Activated CD8-positive, alpha-beta memory T cell treated with anti-CD3 and anti-CD28 coated beads, Interleukin-2, amount 50 U/mL, for 1 hour (primary cell): Measurements from ENCODE around the gene DHRS13.
"Not testable (repeated sequence)": the region's sequence is repeated elsewhere in the genome, so short reads cannot be mapped to it uniquely, and the experiment has no call there.

Source experiments
- DNase-seq: peaks from one replicate; pipeline ENCODE4 v3.0.0-alpha.2; 2020; ENCODE audit errors: extremely low read depth

The DHRS13 gene

GRCh38 chr17:28858801-28859355 lies 44.0 kb downstream of the DHRS13 start:
- DNase-seq, result no peak

DNA sequence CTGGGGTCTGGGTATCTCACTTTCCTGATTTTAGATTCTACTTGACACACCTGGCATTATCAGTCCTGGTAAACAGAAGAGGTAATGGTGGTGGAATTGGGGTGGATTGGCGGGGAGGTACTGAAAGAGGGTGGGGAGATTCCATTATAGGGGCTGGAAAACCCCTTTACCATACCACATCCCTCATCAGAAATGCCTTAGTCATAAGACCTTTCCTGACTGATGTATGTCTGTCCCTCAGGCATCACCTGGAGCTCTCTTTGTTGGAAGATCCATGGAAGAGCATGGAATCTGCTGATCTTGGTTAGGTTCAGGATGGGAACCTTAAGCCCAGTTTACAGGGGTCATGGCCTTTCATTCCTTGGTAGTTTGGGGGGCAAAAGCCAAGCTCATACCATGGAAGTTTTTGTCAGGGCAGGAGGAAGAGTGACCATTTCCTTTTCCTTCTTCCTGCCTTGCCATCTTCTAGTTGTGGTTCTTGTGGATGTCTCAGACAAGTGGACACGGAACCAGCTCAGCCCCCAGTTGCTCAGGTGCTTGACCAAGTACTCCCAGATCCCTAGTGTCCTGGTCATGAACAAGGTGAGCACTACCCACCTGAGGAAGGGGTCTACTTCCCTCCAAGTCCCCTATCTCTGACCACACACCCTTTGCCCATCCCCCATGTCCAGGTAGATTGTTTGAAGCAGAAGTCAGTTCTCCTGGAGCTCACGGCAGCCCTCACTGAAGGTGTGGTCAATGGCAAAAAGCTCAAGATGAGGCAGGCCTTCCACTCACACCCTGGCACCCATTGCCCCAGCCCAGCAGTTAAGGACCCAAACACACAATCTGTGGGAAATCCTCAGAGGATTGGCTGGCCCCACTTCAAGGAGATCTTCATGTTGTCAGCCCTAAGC lies 44.7 kb downstream of the DHRS13 start:
- no peak for DNase-seq

GRCh38 chr17:28856028-28856574 lies 46.8 kb downstream of the DHRS13 start:
- no peak for DNase-seq

GRCh38 chr17:28855336-28855679 lies 47.6 kb downstream of the DHRS13 start:
- DNase-seq, result no peak

DNA sequence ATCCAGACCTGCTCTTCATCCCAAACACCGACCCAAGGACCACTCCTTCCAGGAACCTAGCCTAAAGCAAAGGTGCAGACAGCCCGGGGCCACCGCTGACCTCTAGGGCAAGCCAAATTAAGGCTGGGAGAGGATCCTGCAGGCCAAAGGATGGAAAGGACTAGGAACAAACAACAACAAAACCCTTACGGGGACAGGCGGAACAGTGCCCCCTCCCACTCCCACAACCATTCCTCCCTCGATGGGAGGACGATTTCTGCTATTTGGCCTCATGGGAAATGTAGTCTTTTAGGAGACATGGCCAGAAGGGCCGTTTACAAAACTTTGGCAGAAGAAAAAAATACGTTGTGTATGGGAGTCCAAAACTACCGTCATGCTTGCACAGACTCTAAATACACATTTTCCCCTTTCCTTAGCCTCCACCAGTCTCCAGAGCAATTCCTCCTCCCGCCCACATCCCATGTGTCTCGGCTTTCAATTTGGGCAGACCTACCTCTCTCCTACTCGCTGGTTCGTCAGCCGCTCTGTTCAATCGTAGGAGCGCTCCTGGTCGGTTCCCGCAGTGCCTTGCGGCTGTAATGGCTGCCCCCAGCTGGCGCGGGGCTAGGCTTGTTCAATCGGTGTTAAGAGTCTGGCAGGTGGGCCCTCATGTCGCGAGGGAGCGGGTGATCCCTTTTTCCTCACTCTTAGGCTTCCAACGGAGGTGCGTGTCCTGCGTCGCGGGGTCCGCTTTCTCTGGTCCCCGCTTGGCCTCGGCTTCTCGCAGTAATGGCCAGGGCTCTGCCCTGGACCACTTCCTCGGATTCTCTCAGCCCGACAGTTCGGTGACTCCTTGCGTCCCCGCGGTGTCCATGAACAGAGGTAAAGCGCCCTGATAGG lies 48.2 kb downstream of the DHRS13 start, which contains the start of gene ERAL1:
Gene ERAL1 (plus strand): TSS at position 560 of the 879 bp plus-strand sequence. CDS start 19 bp downstream, at position 579.
- peak; percentile 53 for DNase-seq

GRCh38 chr17:28853295-28853694 lies 49.6 kb downstream of the DHRS13 start:
- DNase-seq, result no peak

DNA sequence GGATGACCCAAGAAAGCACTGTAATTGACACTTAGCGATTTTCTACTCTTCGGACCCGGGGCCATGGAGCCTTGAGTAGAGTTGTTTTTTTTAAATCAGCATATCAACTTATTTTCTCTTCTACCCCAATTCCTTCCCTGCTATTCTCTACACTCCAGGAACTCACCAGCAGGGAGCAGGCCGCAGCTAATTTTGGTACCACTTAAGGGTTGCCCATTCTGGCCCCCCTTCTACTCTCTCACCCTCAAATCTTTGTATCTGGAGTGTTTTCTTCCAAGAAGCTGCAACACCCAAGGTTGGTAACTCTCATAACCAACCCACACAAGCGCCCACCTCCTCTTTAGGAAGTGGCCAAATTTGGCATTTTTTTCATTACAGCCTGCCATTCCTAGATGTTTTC lies 53.6 kb downstream of the DHRS13 start:
- DNase-seq, result no peak

DNA sequence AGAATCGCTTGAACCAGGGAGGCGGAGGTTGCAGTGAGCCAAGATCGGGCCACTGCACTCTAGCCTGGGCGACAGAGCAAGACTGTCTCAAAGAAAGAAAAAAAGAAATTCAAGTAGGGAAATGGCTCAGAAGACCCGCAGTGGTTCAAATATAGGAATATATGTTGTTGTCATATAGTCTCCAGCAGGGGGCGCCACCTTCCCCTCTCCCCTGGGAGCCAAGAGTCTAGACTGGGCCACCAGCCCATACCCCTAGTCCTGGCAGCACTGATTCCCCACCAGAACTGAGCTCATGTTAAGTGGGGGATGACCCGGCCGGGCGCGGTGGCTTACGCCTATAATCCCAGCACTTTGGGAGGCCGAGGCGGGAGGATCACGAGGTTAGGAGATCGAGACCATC lies 54.2 kb downstream of the DHRS13 start:
- not testable (repeated sequence) for DNase-seq
